ENCODE measurements around the gene P2RX6. TPM values are rescaled to one million over a fixed set of nuclear protein-coding genes. Genes with fewer than 3 reads are reported as not detected.

P2RX6 gene
- total and polyA plus RNA-seq, 12 donors: 0.07 to 7.7 (median 3.2) TPM

- H3K4me3 ChIP-seq: peak overlapping the region in 2 of 10 donors; percentile 14 to 58
- ATAC-seq: no peak
- WGBS, 2 donors: 91 to 93% methylated on average over 14 to 15 of the region's 15 CpGs
These were observed 29.0 kb downstream of the P2RX6 start for GRCh38 chr22:21043860-21044535.

GRCh38 chr22:21044931-21045584, 30.1 kb downstream of the P2RX6 start:
- ATAC-seq: peak; percentile 19 to 76 (median 54)
- H3K9me3 ChIP-seq: no peaks in the 10 kb centered on the region
- H3K27ac ChIP-seq: no peak overlapping the region
- peak overlapping the region; percentile 27 to 63 (median 54) for H3K4me3 ChIP-seq
- TF ChIP-seq CTCF (IDR thresholded peaks at IDR 0.05): no peak
- no peak for DNase-seq
- peaks cover 5 to 16% (median 14%) of the 10 kb centered on the region in 9 donors for H3K4me1 ChIP-seq
- H3K27me3 ChIP-seq: peaks cover 0 to 7% (median 0%) of the 10 kb centered on the region in 7 donors
- WGBS, 2 donors: 10 to 15% methylated on average over 15 of the region's 15 CpGs
- intact Hi-C loops (cut with DNase I): loop anchor here in 2 of 10 donors (5.0 to 10.0 kb wide), 2 partner anchors 43 to 60 kb away; partner anchors contain the start of genes LZTR1 (in 1 of the 2) and THAP7 (in 1 of the 2)
- H3K36me3 ChIP-seq: no peaks in the 10 kb centered on the region

More at GRCh38 chr22:21043860-21044535, 29.0 kb downstream of the P2RX6 start:
- Histone ChIP-seq H3K9me3 (no peaks in the 10 kb centered on the region), H3K36me3 (no peaks in the 10 kb centered on the region), H3K4me1 (peaks cover 5 to 16% (median 14%) of the 10 kb centered on the region in 9 donors), H3K27me3 (peaks cover 0 to 7% (median 0%) of the 10 kb centered on the region in 7 donors), H3K27ac (no peak overlapping the region)
- TF ChIP-seq CTCF (IDR thresholded peaks at IDR 0.05): no peak
- intact Hi-C loops (cut with DNase I): loop anchor here in 1 of 10 donors (10.0 kb wide), 1 partner anchor 59 kb away; the partner anchor contains the start of gene LZTR1
- DNase-seq: no peak

- H3K4me3 ChIP-seq: peak within 1 kb of the TSS; percentile 27 to 63 (median 54)
- ATAC-seq: peak; percentile 92 to 98 (median 98)
- no peak for TF ChIP-seq CTCF (IDR thresholded peaks at IDR 0.05)
- 4 to 5% methylated on average over 46 to 47 of the region's 47 CpGs for WGBS, 2 donors
- H3K9me3 ChIP-seq: no peaks in the 10 kb centered on the region
- H3K27me3 ChIP-seq: peaks cover 0 to 7% (median 0%) of the 10 kb centered on the region in 7 donors
- DNase-seq: peak; percentile 89 to 91
- intact Hi-C loops (cut with DNase I): loop anchor here in 2 of 10 donors (5.0 to 10.0 kb wide), 2 partner anchors 43 to 61 kb away; partner anchors contain the start of genes LZTR1 (in 1 of the 2) and THAP7 (in 1 of the 2)
- peaks cover 5 to 16% (median 14%) of the 10 kb centered on the region in 9 donors for H3K4me1 ChIP-seq
- H3K27ac ChIP-seq: peak within 1 kb of the TSS in 1 of 10 donors; percentile 35
- H3K36me3 ChIP-seq: no peaks in the 10 kb centered on the region
These were observed 30.8 kb downstream of the P2RX6 start, which contains the start of gene LRRC74B for GRCh38 chr22:21045585-21046294. Gene LRRC74B, plus strand, starts transcription at chr22:21045946. Its CDS starts 41 bp downstream, at chr22:21045987.

All from heart right ventricle (tissue), 16 donors.